ENCODE results near the gene MXRA8.

- no peak for TF ChIP-seq CTCF (IDR thresholded peaks at IDR 0.05; ENCODE audit: borderline replicate concordance, extremely low read depth, low read length, poor library complexity, severe bottlenecking)
- TF ChIP-seq EZH2 (IDR thresholded peaks at IDR 0.05; ENCODE audit: borderline replicate concordance, low read depth, low read length, severe bottlenecking): no peak
These were observed 32.3 kb upstream of the MXRA8 start for GRCh38 chr1:1390675-1391074.

All from DND-41 (cell line).